Measurements from ENCODE around the gene EAPP.

DNA sequence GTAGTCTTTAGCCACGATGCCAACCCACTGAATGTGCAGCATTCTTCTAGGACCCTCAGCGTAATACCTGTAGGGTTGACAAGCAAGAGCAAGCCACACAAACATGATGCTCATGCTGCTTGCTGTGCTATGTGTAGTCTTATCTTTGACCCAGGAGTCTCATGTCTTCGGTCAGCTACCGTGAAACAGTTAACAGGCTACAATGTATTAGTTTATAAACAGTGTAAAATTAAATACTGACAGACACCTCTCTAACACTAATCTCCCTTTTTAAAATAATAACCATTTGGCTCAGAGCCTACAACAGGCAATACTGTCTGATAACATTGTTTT is 1.9 kb downstream of the EAPP start:
- TF ChIP-seq POLR2A (IDR thresholded peaks at IDR 0.05; ENCODE audit: low read length) (no peak), GATA1 (IDR thresholded peaks at IDR 0.05; ENCODE audit: low read depth, low read length) (no peak)
